Uterus (tissue), 4 donors: ENCODE results near the gene CCHCR1. TPM values are rescaled to one million over a fixed set of nuclear protein-coding genes. Genes with fewer than 3 reads are reported as not detected.

Source experiments
- DNase-seq, 2 donors: peaks; one replicate each; pipeline ENCODE4 v3.0.0-alpha.2; 2019 to 2020
- H3K27ac ChIP-seq, 2 donors: fragments of 200-600 bp; sonication (generic); 1 replicate in 1 of 2; 2 replicates in 1 of 2; pipeline ENCODE4 v1.5.1; 2016 to 2018
- H3K27me3 ChIP-seq, 2 donors: fragments of 200-600 bp; sonication (generic); one replicate each; pipeline ENCODE4 v1.5.1; 2018 to 2019; ENCODE audit warnings: control low read depth in 1 of 2
- H3K36me3 ChIP-seq, 2 donors: fragments of 200-600 bp; sonication (generic); one replicate each; pipeline ENCODE4 v1.5.1; 2019; ENCODE audit warnings: control low read depth in 1 of 2
- H3K4me1 ChIP-seq, 2 donors: fragments of 200-600 bp; sonication (generic); one replicate each; pipeline ENCODE4 v1.5.1; 2018 to 2019; ENCODE audit warnings: control low read depth in 1 of 2
- H3K4me3 ChIP-seq, 2 donors: fragments of 200-600 bp; sonication (generic); 1 replicate in 1 of 2; 2 replicates in 1 of 2; pipeline ENCODE4 v1.5.1; 2018 to 2019; ENCODE audit warnings: mild to moderate bottlenecking in 1 of 2
- H3K9me3 ChIP-seq, 2 donors: fragments of 200-600 bp; sonication (generic); one replicate each; pipeline ENCODE4 v1.5.1; 2019; ENCODE audit warnings: control low read depth in 1 of 2
- POLR2A ChIP-seq, 2 donors: fragments of 450-650 bp; IDR thresholded peaks; one replicate each; pipeline ENCODE4 v1.6.1; 2016; ENCODE audit warnings: antibody characterized with exemption in 2 of 2, mild to moderate bottlenecking in 1 of 2, moderate library complexity in 1 of 2
- intact Hi-C: fragments of 100-400 bp; cut with DNase I; formaldehyde crosslinking; loops from one replicate; pipeline ENCODE4 v1.15.1; 2023; ENCODE audit warnings: low total_unique reads
- total RNA-seq, 4 donors: library from RNA; depleted of rRNA in 3 of 4; stranded (reverse); fragments of >200 nt in 3 of 4; gene quantifications; one replicate each; pipeline versions ENCODE4 v1.1.0 to v1.2.4, GENCODE V29; 2014 to 2023
- TF ChIP-seq, protein P1 (sequence below), 4 experiments: fragments of 200-600 bp in 2 of 4; fragments of 450-650 bp in 2 of 4; sonication (generic) in 2 of 4; IDR thresholded peaks; one replicate each; pipeline ENCODE4 v1.5.1; 2016 to 2019; ENCODE audit warnings: antibody characterized with exemption in 4 of 4, mild to moderate bottlenecking in 2 of 4, moderate library complexity in 1 of 4
- donor health status: DM: yes; HTN: yes; CAD: no.

Gene CCHCR1
- total RNA-seq, 4 donors from 2014 or later = 0.59 to 28.1 (median 12.5) TPM

DNA sequence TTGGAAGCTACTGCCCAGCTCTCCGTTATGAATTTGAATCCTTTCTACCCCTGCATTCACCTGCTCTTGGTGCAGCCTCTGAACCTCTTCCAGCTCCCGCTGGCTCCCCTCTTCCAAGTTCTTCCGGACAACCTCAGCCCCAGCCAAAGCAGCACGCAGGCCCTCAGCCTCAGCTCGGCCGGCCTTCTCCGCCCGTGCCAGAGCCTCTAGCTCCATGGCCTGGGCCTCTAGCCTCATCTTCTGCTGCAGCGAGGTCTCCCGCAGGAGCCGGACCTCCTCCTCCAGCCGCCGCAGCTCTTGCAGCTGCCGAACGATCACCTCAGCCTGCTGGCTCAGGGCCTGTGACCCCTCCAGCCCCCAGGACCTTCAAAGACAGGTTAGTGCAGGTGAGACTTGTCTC, 3.2 kb downstream of the CCHCR1 start:
- no peaks in the 10 kb centered on the region for H3K36me3 ChIP-seq
- H3K4me1 ChIP-seq = no peaks in the 10 kb centered on the region
- no peak overlapping the region for H3K27ac ChIP-seq
- intact Hi-C loops = no loop called here
- H3K4me3 ChIP-seq = no peak overlapping the region
- TF ChIP-seq, protein P1, sequence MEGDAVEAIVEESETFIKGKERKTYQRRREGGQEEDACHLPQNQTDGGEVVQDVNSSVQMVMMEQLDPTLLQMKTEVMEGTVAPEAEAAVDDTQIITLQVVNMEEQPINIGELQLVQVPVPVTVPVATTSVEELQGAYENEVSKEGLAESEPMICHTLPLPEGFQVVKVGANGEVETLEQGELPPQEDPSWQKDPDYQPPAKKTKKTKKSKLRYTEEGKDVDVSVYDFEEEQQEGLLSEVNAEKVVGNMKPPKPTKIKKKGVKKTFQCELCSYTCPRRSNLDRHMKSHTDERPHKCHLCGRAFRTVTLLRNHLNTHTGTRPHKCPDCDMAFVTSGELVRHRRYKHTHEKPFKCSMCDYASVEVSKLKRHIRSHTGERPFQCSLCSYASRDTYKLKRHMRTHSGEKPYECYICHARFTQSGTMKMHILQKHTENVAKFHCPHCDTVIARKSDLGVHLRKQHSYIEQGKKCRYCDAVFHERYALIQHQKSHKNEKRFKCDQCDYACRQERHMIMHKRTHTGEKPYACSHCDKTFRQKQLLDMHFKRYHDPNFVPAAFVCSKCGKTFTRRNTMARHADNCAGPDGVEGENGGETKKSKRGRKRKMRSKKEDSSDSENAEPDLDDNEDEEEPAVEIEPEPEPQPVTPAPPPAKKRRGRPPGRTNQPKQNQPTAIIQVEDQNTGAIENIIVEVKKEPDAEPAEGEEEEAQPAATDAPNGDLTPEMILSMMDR (IDR thresholded peaks at IDR 0.05) = no peak
- TF ChIP-seq POLR2A (IDR thresholded peaks at IDR 0.05) = no peak
- no peaks in the 10 kb centered on the region for H3K27me3 ChIP-seq
- no peak for DNase-seq
- H3K9me3 ChIP-seq = no peaks in the 10 kb centered on the region

DNA sequence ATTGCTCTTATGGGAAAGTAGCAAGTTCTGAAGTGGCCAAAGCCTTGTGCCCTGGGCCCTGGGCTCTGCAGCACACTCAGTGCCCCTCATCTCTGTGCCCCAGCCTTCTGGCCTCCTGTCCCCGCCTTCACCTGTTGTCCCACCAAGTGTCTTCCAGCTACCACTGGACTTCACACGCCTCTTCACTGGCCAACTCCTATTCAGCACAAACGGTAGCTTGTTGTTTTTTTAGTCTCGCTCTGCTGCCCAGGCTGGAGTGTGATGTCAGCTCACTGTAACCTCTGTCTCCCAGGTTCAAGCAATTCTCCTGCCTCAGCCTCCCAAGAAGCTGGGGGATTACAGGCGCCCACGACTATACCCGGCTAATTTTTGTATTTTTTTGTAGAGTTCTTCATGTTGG, 4.8 kb downstream of the CCHCR1 start:
- no peaks in the 10 kb centered on the region for H3K9me3 ChIP-seq
- intact Hi-C loops = no loop called here
- H3K36me3 ChIP-seq = no peaks in the 10 kb centered on the region
- no peak overlapping the region for H3K27ac ChIP-seq
- no peaks in the 10 kb centered on the region for H3K27me3 ChIP-seq
- H3K4me3 ChIP-seq = no peak overlapping the region
- DNase-seq = no peak
- TF ChIP-seq, protein P1 (IDR thresholded peaks at IDR 0.05) = no peak
- no peak for TF ChIP-seq POLR2A (IDR thresholded peaks at IDR 0.05)
- no peaks in the 10 kb centered on the region for H3K4me1 ChIP-seq

DNA sequence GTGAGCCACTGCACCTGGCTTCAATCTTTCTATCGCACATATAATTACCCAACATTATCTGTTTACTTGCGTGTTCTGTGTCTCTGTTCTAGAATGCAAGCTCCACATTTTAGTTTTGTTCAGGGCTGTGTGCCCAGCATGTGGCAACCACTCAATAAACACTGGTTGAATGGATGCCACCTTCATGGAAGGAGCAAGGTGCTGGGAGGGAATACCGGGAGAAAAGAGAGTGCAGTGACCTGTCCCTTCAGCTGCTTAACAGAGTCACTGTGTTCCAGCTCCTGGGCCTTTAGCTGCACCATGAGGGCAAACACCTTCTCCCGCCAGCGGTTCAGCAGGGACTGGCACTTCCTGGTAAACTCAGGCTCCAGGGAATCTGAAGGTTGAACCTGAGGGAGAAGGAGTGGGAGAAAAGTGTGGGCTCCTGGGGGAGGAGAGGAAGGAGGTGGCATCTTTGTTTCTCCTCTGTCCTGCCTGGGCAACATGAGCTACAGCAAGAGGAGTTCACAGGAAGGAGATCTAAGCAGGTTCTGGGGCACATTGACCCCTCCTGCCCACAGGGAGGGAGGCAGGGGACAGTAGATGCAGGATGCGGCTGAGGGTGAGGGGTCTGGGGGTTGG, 7.7 kb downstream of the CCHCR1 start:
- no peak overlapping the region for H3K27ac ChIP-seq
- TF ChIP-seq, protein P1 (IDR thresholded peaks at IDR 0.05) = no peak
- H3K9me3 ChIP-seq = no peaks in the 10 kb centered on the region
- intact Hi-C loops = no loop called here
- H3K4me3 ChIP-seq = no peak overlapping the region
- H3K27me3 ChIP-seq = no peaks in the 10 kb centered on the region
- DNase-seq = no peak
- no peaks in the 10 kb centered on the region for H3K36me3 ChIP-seq
- no peaks in the 10 kb centered on the region for H3K4me1 ChIP-seq

DNA sequence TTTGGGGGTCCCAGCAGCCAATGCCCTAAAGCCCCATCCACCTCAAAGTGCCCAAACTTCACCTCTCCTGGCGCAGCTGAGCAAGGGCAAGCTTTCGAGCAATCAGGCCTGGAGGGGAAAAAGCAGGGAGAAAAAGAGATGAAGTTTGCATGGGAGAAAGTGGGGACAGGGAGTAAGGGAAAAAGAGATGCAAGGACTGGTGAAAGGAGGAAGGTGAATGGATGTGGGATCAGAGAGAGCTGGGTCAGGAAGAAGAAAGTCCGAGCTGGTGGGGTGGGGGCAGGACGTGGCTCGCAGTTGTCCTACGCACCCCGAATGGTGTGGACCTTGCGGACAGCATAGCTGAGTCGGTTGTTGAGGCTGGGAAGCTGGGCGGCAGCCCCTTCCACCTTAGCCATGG, 12.2 kb downstream of the CCHCR1 start:
- Histone ChIP-seq H3K4me3 (no peak overlapping the region), H3K9me3 (no peaks in the 10 kb centered on the region), H3K27ac (no peak overlapping the region), H3K4me1 (no peaks in the 10 kb centered on the region), H3K36me3 (no peaks in the 10 kb centered on the region), H3K27me3 (no peaks in the 10 kb centered on the region)
- DNase-seq = no peak
- no peak for TF ChIP-seq POLR2A (IDR thresholded peaks at IDR 0.05)
- TF ChIP-seq, protein P1 (IDR thresholded peaks at IDR 0.05) = no peak
- intact Hi-C loops = no loop called here

- Histone ChIP-seq H3K4me1 (no peaks in the 10 kb centered on the region), H3K36me3 (no peaks in the 10 kb centered on the region), H3K27ac (no peak overlapping the region), H3K27me3 (no peaks in the 10 kb centered on the region), H3K9me3 (no peaks in the 10 kb centered on the region), H3K4me3 (no peak overlapping the region)
- no peak for DNase-seq
- intact Hi-C loops = loop anchor here (5.0 kb wide), 1 partner anchor 47 kb away; no protein-coding TSS in a partner anchor
- TF ChIP-seq, protein P1 (IDR thresholded peaks at IDR 0.05) = no peak
- TF ChIP-seq POLR2A (IDR thresholded peaks at IDR 0.05) = no peak
These were observed 12.6 kb downstream of the CCHCR1 start for GRCh38 chr6:31144970-31145340.
